Neural cell (in vitro differentiated cells): ENCODE results near the gene TMC1. TPM values are rescaled to one million over a fixed set of nuclear protein-coding genes. Genes with fewer than 3 reads are reported as not detected.
"Not testable (repeated sequence)": the region's sequence is repeated elsewhere in the genome, so short reads cannot be mapped to it uniquely, and the experiment has no call there.

Experiments
- H2AFZ ChIP-seq: fragments of 200-600, 300-800 bp; sonication (generic), shearing (Covaris generic); 2 replicates; pipeline ENCODE4 v1.6.0; 2014; ENCODE audit warnings: low read depth, mild to moderate bottlenecking, antibody characterized with exemption, low read length, moderate library complexity
- H3F3A ChIP-seq: fragments of 200-600 bp; shearing (Covaris generic); 2 replicates; pipeline ENCODE4 v1.6.1; 2016; ENCODE audit warnings: mild to moderate bottlenecking, moderate library complexity, mixed read lengths, antibody characterized with exemption, low read length; ENCODE audit not compliant: insufficient read depth, poor library complexity, severe bottlenecking
- H3K27ac ChIP-seq: fragments of 200-600, 300-800 bp; sonication (generic), shearing (Covaris generic); 2 replicates; pipeline ENCODE4 v1.5.1; 2014; ENCODE audit warnings: mild to moderate bottlenecking, low read length, moderate library complexity
- H3K27me3 ChIP-seq: fragments of 300-800, 200-600 bp; sonication (generic), shearing (Covaris generic); 2 replicates; pipeline ENCODE4 v1.6.0; 2014; ENCODE audit warnings: mild to moderate bottlenecking, low read depth, low read length, moderate library complexity; ENCODE audit not compliant: insufficient read depth
- H3K36me3 ChIP-seq: fragments of 300-800, 200-600 bp; sonication (generic), shearing (Covaris generic); 2 replicates; pipeline ENCODE4 v1.5.1; 2014; ENCODE audit warnings: mild to moderate bottlenecking, antibody characterized with exemption, low read length, moderate library complexity; ENCODE audit not compliant: insufficient read depth
- H3K4me2 ChIP-seq: fragments of 300-800, 200-600 bp; sonication (generic), shearing (Covaris generic); 2 replicates; pipeline ENCODE4 v1.6.0; 2014; ENCODE audit warnings: mild to moderate bottlenecking, low read length
- H3K4me3 ChIP-seq: fragments of 300-800, 200-600 bp; sonication (generic), shearing (Covaris generic); 2 replicates; pipeline ENCODE4 v1.5.1; 2014; ENCODE audit warnings: mild to moderate bottlenecking, low read length, moderate library complexity
- H3K79me2 ChIP-seq: fragments of 200-600 bp; shearing (Covaris generic); replicated peaks from 2 replicates; pipeline ENCODE4 v1.6.0; 2014; ENCODE audit warnings: mild to moderate bottlenecking, low read length, moderate library complexity; ENCODE audit not compliant: insufficient read depth
- H3K9ac ChIP-seq: fragments of 300-800, 200-600 bp; sonication (generic), shearing (Covaris generic); 2 replicates; pipeline ENCODE4 v1.6.1; 2016; ENCODE audit warnings: mild to moderate bottlenecking, low read length, mixed read lengths
- H3K9me2 ChIP-seq: fragments of 200-600 bp; shearing (Covaris generic); 2 replicates; pipeline ENCODE4 v1.6.1; 2016; ENCODE audit warnings: mild to moderate bottlenecking, low read length, mixed read lengths; ENCODE audit not compliant: insufficient read depth
- H3K9me3 ChIP-seq: fragments of 200-600, 300-800 bp; sonication (generic), shearing (Covaris generic); 2 replicates; pipeline ENCODE4 v1.6.1; 2016; ENCODE audit warnings: mild to moderate bottlenecking, mixed run types, low read length, moderate library complexity, mixed read lengths
- H4K20me1 ChIP-seq: fragments of 200-600 bp; shearing (Covaris generic); 2 replicates; pipeline ENCODE4 v1.6.1; 2016; ENCODE audit warnings: mild to moderate bottlenecking, mixed run types; ENCODE audit not compliant: insufficient read depth
- EP300 ChIP-seq: fragments of 450-650 bp; conservative IDR thresholded peaks from 2 replicates; pipeline ENCODE4 v1.6.1; 2014; ENCODE audit warnings: antibody characterized with exemption, mild to moderate bottlenecking, moderate library complexity; ENCODE audit not compliant: poor library complexity, severe bottlenecking
- EZH2 ChIP-seq: fragments of 200-600, 300-800 bp; shearing (Covaris generic), sonication (generic); IDR thresholded peaks from 2 replicates; pipeline ENCODE4 v1.6.1; 2014; ENCODE audit warnings: antibody characterized with exemption, low read length, borderline replicate concordance, mild to moderate bottlenecking; ENCODE audit not compliant: insufficient read depth, poor library complexity, severe bottlenecking
- MXI1 ChIP-seq: fragments of 450-650 bp; conservative IDR thresholded peaks from 2 replicates; pipeline ENCODE4 v1.6.1; 2014; ENCODE audit warnings: antibody characterized with exemption, mild to moderate bottlenecking; ENCODE audit not compliant: poor library complexity, severe bottlenecking
- POLR2AphosphoS5 ChIP-seq: IDR thresholded peaks from 2 replicates; pipeline ENCODE4 v1.6.1; 2012
- RAD21 ChIP-seq: fragments of 450-650 bp; conservative IDR thresholded peaks from 2 replicates; pipeline ENCODE4 v1.6.1; 2014; ENCODE audit warnings: antibody characterized with exemption, mild to moderate bottlenecking, moderate library complexity
- SMC3 ChIP-seq: fragments of 450-650 bp; conservative IDR thresholded peaks from 2 replicates; pipeline ENCODE4 v1.6.1; 2014; ENCODE audit warnings: antibody characterized with exemption, mild to moderate bottlenecking, moderate library complexity; ENCODE audit not compliant: poor library complexity
- TAF1 ChIP-seq: IDR thresholded peaks from 2 replicates; pipeline ENCODE4 v1.6.1; 2012; ENCODE audit warnings: low read depth
- polyA plus RNA-seq: library from polyadenylated mRNA; depleted of rRNA; stranded (reverse); fragments of >200 nt; gene quantifications from 2 replicates; pipeline ENCODE4 v1.2.3, GENCODE V29; 2014
- TF ChIP-seq, protein P1 (sequence below): fragments of 450-650 bp; IDR thresholded peaks from 2 replicates; pipeline ENCODE4 v1.5.1; 2014; ENCODE audit warnings: antibody characterized with exemption, mild to moderate bottlenecking, moderate library complexity; ENCODE audit not compliant: poor library complexity, severe bottlenecking
- TF ChIP-seq, protein P2 (sequence below): IDR thresholded peaks from 2 replicates; pipeline ENCODE4 v1.6.1; 2012; ENCODE audit warnings: borderline replicate concordance

The TMC1 gene
- polyA plus RNA-seq, 1 donor from 2014 or later = not detected

DNA sequence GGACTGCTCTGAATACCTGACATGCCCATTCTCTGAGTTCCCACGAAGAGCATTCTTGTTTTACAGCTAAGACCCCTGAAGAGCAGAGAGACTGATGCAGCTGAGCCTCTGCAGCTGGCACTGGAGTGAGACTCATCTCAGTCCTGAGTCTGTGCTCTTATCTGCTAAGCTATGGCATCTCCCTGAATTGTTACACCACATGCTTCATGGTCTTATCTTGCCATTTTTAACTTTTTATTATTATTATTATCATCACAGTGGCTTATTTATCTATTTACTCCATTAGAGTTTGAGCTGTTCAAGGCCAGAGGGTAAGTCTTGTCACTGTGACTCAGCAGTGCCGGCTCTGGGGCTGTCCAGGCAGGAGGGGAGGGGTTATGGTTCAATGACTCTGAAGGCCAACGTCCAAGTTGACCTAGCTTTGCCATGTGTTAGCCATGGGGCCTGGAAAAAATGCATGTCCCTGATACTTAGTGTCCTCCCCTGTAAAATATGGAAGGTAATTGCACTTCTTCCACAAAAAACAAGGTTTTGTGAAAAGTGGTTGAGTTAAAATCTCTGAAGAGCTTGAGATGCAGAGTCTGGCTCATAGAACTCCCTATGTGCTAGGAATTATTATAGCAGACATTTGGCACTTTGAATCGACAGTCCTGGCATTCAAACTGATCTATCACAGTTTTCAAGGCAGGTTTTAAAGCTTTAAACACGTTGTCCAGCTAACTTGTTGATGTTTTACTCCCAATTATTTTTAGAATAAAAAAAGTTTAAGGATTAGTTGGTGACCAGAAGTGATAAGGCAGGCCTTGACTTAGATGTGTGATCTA, 336.9 kb downstream of the TMC1 start:
- Histone ChIP-seq H3K4me2 (no peak overlapping the region), H3K9me3 (no peaks in the 10 kb centered on the region), H3K27ac (no peak overlapping the region)

GRCh38 chr9:72862788-72863187, 341.4 kb downstream of the TMC1 start:
- H3K79me2 ChIP-seq, H3K27ac ChIP-seq, H3K9me3 ChIP-seq, H3K9ac ChIP-seq, H4K20me1 ChIP-seq, H3F3A ChIP-seq, H3K9me2 ChIP-seq, H2AFZ ChIP-seq, H3K36me3 ChIP-seq, H3K4me3 ChIP-seq, H3K4me2 ChIP-seq, H3K27me3 ChIP-seq: not testable (repeated sequence)

More for the DNA sequence above, 336.9 kb downstream of the TMC1 start:
- no peak overlapping the region for H2AFZ ChIP-seq
- H3K79me2 ChIP-seq = no peaks in the 10 kb centered on the region
- no peak overlapping the region for H3K4me3 ChIP-seq
- H4K20me1 ChIP-seq = no peaks in the 10 kb centered on the region
- no peaks in the 10 kb centered on the region for H3F3A ChIP-seq
- no peaks in the 10 kb centered on the region for H3K27me3 ChIP-seq
- no peak for TF ChIP-seq SMC3
- H3K9ac ChIP-seq = no peak overlapping the region
- H3K9me2 ChIP-seq = no peaks in the 10 kb centered on the region
- H3K36me3 ChIP-seq = no peaks in the 10 kb centered on the region

- no peak overlapping the region for H3K4me3 ChIP-seq
- H3K9ac ChIP-seq = no peak overlapping the region
- H3K9me2 ChIP-seq = no peaks in the 10 kb centered on the region
- H3K4me2 ChIP-seq = no peak overlapping the region
- H3K79me2 ChIP-seq = no peaks in the 10 kb centered on the region
- no peaks in the 10 kb centered on the region for H3F3A ChIP-seq
- no peaks in the 10 kb centered on the region for H3K9me3 ChIP-seq
- no peaks in the 10 kb centered on the region for H3K36me3 ChIP-seq
- H3K27ac ChIP-seq = no peak overlapping the region
- TF ChIP-seq EZH2 (no peak), MXI1 (no peak), RAD21 (no peak), TAF1 (no peak), SMC3 (no peak), EP300 (no peak), POLR2AphosphoS5 (no peak)
- TF ChIP-seq, protein P1, sequence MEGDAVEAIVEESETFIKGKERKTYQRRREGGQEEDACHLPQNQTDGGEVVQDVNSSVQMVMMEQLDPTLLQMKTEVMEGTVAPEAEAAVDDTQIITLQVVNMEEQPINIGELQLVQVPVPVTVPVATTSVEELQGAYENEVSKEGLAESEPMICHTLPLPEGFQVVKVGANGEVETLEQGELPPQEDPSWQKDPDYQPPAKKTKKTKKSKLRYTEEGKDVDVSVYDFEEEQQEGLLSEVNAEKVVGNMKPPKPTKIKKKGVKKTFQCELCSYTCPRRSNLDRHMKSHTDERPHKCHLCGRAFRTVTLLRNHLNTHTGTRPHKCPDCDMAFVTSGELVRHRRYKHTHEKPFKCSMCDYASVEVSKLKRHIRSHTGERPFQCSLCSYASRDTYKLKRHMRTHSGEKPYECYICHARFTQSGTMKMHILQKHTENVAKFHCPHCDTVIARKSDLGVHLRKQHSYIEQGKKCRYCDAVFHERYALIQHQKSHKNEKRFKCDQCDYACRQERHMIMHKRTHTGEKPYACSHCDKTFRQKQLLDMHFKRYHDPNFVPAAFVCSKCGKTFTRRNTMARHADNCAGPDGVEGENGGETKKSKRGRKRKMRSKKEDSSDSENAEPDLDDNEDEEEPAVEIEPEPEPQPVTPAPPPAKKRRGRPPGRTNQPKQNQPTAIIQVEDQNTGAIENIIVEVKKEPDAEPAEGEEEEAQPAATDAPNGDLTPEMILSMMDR = no peak
- TF ChIP-seq, protein P2, sequence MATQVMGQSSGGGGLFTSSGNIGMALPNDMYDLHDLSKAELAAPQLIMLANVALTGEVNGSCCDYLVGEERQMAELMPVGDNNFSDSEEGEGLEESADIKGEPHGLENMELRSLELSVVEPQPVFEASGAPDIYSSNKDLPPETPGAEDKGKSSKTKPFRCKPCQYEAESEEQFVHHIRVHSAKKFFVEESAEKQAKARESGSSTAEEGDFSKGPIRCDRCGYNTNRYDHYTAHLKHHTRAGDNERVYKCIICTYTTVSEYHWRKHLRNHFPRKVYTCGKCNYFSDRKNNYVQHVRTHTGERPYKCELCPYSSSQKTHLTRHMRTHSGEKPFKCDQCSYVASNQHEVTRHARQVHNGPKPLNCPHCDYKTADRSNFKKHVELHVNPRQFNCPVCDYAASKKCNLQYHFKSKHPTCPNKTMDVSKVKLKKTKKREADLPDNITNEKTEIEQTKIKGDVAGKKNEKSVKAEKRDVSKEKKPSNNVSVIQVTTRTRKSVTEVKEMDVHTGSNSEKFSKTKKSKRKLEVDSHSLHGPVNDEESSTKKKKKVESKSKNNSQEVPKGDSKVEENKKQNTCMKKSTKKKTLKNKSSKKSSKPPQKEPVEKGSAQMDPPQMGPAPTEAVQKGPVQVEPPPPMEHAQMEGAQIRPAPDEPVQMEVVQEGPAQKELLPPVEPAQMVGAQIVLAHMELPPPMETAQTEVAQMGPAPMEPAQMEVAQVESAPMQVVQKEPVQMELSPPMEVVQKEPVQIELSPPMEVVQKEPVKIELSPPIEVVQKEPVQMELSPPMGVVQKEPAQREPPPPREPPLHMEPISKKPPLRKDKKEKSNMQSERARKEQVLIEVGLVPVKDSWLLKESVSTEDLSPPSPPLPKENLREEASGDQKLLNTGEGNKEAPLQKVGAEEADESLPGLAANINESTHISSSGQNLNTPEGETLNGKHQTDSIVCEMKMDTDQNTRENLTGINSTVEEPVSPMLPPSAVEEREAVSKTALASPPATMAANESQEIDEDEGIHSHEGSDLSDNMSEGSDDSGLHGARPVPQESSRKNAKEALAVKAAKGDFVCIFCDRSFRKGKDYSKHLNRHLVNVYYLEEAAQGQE = no peak
- H4K20me1 ChIP-seq = no peaks in the 10 kb centered on the region
- H2AFZ ChIP-seq = no peak overlapping the region
- no peaks in the 10 kb centered on the region for H3K27me3 ChIP-seq
Observed at GRCh38 chr9:72863456-72864094, 342.2 kb downstream of the TMC1 start.
